GM18861 (cell line): Measurements from ENCODE around the gene ADGRG3.

ENCODE experiments used
- ATAC-seq: cut with Tn5 transposase; IDR thresholded peaks from one replicate; pipeline ENCODE4 v1.9.1; 2021; ENCODE audit not compliant: unreplicated experiment

The ADGRG3 gene

DNA sequence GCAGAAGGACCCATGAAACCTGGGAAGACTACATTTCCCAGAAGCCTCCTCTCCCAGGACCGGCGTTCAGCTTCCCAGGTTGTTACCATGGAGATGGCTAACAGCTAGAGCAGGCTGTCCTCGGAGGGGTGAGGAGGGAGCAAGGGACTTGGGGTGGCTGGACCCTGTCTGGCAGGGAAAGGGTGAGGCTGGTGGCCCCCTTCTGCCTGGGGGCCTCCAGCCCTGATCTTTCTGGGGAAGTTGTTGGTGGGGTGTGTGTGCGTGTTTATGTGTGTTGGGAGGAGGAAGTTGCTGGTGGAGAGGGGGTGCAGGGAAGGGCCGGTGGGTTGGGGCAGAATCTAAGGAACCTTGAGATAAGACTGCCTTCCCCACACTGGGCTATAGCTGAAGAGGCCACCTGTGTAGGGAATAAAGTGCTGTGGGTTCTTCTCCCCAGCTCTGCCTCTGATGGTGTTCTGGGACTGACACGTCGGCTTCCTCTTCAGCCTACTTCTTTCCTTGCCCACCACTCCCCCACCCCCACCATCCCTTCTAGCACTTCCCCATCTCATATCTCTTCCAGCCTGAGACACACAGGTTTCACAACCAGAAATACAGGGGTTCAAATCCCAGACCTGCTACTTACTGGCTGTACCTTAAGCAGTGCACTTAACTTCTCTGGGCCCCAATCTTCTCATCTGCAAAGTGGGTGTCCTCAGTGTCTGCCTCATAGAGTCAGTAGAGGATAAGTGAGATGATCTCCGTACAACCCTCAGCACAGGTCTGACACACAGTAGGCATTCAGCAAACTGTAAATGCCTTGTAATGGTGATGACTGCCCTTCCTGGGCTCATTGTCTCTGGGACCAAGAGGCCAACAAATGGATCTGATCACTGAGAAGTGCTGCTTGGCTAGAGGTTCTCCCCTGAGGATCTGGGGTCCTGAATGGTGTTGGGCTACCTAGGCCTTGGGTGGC is 26.9 kb downstream of the ADGRG3 start, which contains the start of gene DRC7:
DRC7 (plus strand) TSS at position 82 of the 955 bp plus-strand sequence. CDS start 3,144 bp downstream, outside the sequence.
- no peak for ATAC-seq

- ATAC-seq: no peak
Measured at GRCh38 chr16:57695680-57696069, 27.6 kb downstream of the ADGRG3 start.

DNA sequence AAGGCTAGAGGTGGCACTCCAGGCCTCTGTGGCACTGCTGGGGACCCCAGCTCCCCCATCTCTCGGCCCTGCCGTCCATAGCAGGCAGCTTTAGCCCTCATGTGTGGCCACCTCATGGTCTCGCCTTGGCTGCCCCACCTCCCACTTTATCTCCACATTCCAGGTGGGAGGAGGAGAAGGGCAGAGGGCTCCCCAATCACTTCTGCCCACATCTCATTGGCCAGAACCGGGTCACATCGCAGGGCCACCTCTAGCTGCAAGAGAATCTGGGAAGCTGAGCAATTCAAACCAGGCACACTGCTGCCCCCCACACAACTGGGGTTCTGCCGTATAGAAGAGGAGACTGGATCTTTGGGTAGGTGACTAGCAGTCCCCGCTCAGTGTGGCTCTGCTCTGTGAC is 28.1 kb downstream of the ADGRG3 start:
- ATAC-seq: no peak

GRCh38 chr16:57697896-57698537 is 29.9 kb downstream of the ADGRG3 start:
- ATAC-seq: no peak

DNA sequence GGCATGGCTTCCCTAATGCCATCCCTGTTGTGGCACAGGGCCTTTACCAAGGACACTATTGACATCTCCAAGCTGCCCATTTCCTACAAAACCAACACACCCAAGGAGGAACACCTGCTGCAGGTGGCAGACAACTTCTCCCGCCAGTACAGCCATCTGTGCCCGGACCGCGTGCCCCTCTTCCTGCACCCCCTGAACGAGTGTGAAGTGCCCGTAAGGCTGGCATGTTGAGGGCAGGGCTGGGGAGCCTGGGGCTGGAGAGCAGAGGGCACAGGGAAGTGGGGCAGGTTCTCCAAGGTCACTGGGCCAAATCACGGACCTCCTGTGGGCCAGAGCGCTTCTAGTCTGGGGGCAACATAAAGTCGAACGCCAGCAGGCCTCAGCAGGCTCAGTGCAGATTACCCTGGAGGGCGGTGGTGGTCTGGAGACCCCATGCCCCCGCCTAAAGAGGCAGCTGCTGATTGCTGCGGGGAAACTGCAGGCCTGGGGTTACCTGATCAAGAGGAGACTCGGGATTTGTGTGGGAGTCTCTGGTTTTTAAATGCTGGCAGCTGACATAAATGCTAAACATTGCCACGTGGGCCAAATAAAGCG is 30.8 kb downstream of the ADGRG3 start:
- no peak for ATAC-seq

- no peak for ATAC-seq
Measured at GRCh38 chr16:57699481-57699880, 31.4 kb downstream of the ADGRG3 start.

DNA sequence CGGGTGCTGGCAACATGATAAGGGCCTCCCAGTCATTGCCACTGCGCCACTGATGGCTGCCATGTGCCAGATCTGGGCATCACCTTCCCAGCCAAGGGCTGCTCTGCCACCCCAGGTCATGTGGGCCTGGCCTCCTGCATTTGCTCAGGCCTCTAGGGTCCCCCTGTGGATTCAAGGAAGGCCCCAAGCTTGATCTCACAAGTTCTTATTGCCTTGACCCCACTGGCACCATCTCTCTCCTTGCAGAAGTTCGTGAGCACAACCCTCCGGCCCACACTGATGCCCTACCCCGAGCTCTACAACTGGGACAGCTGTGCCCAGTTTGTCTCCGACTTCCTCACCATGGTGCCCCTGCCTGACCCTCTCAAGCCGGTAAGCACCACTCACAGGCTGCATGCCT is 31.8 kb downstream of the ADGRG3 start:
- ATAC-seq: no peak

- no peak for ATAC-seq
Measured at GRCh38 chr16:57700781-57701551, 32.9 kb downstream of the ADGRG3 start.

DNA sequence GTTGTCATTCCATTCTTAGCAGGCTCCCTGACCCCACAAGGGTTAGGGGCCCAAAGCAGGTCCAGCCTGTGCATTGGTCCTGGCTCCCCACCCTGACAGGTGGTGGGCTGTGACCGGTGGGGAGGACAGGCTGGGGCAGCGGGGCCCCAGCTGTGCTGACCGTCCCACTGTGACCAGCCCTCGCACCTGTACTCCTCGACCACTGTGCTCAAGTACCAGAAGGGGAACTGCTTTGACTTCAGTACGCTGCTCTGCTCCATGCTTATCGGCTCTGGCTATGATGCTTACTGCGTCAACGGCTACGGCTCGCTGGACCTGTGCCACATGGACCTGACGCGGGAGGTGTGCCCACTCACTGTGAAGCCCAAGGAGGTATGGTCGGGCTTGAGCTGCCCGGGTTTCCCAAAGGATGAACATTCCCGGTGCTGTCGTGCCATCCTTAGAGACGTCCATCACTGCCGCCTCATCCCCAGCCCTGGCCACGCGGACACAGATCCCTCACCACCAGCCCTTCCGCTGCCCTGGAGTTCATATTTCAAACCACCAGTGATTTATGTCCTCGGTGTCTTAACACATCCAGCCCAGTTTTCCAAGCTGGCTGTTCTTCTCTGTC is 33.8 kb downstream of the ADGRG3 start:
- no peak for ATAC-seq

DNA sequence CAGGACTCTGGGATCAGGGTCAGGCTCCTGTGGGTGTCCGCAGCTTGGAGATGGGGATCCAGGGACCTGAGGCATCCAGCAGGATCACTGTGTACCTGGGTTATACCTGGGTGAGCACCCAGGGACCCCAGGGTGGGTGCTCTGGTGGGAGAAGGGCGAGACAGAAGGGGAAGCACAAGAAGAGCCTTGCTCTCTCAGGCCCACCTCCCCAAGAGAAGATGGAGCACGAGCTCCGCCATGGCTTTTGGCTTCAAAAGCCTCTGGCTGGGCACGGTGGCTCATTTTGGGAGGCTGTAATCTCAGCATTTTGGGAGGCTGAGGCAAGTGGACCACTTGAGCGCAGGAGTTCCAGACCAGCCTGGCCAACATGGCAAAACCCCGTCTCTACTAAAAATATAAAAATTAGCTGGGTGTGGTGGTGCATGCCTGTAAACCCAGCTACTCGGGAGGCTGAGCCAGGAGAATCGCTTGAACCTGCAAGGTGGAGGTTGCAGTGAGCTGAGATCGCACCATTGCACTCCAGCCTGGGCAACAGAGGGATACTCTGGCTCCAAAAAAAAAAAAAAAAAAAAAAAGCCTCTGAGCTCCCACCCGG is 35.4 kb downstream of the ADGRG3 start:
- no peak for ATAC-seq

DNA sequence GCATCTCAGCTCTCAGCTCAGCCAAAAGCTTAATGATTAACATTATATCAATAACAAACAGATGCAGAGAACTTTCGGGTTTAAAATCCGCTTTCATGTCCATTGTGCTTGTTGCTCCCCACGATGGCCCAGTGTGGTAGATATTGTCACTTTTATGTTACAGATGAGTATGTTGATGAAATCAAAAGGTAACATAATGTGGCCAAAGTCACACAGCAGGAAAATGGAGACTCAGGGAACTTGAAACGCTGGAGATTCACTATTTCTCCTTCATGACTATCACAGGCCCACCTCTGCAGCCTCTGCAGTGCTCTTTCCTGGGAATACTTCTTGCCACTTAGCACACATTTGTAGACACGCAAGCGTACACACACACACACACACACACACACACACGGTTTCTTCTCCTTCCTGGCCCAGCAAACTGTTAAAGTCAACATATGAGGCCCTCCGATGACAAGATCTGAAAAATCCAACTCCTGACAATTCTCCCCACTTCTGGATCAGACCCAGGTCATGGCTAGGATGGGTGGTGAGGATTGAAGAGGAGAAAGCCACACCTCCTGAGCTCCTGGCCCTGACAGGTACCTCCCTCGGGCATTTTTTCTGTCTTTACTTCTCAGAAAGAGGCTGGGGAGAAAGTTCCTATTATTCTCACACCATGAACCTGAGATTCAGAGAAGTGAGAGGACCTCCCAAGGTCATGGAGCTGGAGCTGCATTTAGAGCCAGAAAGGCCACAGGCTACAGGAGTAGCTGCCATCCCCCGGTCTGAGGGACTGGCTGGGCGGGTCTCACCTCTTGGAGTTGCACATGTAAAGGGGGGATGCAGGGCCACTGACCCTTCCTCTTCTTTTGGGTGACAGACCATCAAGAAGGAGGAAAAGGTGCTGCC is 36.2 kb downstream of the ADGRG3 start:
- ATAC-seq: no peak

GRCh38 chr16:57704905-57705852 is 37.1 kb downstream of the ADGRG3 start:
- ATAC-seq: no peak

DNA sequence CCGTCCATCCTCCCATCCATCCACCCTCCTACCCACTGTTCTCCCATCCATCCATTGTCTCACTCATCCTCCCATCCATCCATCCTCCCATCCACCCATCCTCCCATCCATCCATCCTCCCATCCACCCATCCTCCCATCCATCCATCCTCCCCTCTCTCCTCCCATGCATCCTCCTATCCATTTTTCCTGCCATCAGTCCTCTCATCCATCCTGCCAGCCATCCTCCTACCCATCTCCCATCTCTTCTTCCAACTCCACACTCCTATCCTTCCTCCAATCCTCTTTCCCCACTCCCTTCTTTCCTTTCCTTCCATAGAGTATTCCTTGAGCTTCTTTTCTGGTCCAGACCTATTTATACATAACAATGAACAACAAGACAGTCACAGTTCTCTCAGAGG is 38.6 kb downstream of the ADGRG3 start:
- ATAC-seq: no peak

GRCh38 chr16:57707331-57707730 is 39.2 kb downstream of the ADGRG3 start:
- ATAC-seq: no peak

DNA sequence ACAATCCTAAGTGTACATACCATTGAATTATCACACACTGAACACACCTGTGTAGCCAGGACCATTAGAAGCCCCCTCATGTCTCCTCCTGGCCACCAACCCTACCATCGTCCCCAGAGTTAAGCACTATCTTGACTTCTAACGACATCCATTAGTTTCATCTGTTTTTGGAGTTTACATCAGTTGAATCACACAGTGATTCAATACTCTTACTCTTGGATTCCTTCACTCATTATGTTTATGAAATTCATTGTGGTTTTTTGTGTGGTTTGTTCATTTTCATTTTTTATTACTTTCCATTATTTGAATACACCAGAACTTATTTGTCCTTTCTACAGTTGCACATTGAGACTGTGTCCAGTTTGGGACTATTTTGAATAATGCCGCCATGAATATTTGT is 40.1 kb downstream of the ADGRG3 start:
- ATAC-seq: no peak

GRCh38 chr16:57709663-57710062 is 41.6 kb downstream of the ADGRG3 start:
- no peak for ATAC-seq

GRCh38 chr16:57711346-57711745 is 43.2 kb downstream of the ADGRG3 start:
- ATAC-seq: no peak

- no peak for ATAC-seq
Measured at GRCh38 chr16:57711993-57712392, 43.9 kb downstream of the ADGRG3 start.
